Pancreas (tissue), 10 donors: Measurements from ENCODE around the gene U2SURP. TPM values are rescaled to one million over a fixed set of nuclear protein-coding genes. Genes with fewer than 3 reads are reported as not detected.

Experiments used
- ATAC-seq, 4 donors: fragments of 200-7000 bp; cut with Tn5 transposase; one replicate each; pipeline versions ENCODE4 v1.8.0 to v1.9.1; 2020; ENCODE audit warnings: mild to moderate bottlenecking in 4 of 4, moderate library complexity in 4 of 4
- DNase-seq, 6 donors: peaks; one replicate each; pipeline ENCODE4 v3.0.0-alpha.2; 2020
- FAIRE-seq: peaks from 2 replicates; lab custom pipeline; 2012; peaks lifted over from hg19 to GRCh38; lab: Jason Lieb, UNC
- H3K27ac ChIP-seq, 4 donors: fragments of 200-600 bp; sonication (generic); 1 replicate in 3 of 4; 2 replicates in 1 of 4; pipeline versions ENCODE4 v1.5.0 to v1.8.0; 2020
- H3K27me3 ChIP-seq, 4 donors: fragments of 200-600 bp; one replicate each; pipeline ENCODE4 v1.8.0; 2021
- H3K36me3 ChIP-seq, 3 donors: fragments of 200-600 bp; sonication (generic) in 1 of 3; one replicate each; pipeline versions ENCODE4 v1.5.0 to v1.8.0; 2020 to 2021
- H3K4me1 ChIP-seq, 3 donors: fragments of 200-600 bp; one replicate each; pipeline ENCODE4 v1.8.0; 2021
- H3K4me3 ChIP-seq, 4 donors: fragments of 200-600 bp; sonication (generic) in 2 of 4; one replicate each; pipeline versions ENCODE4 v1.5.0 to v1.8.0; 2020 to 2021
- H3K9me3 ChIP-seq, 4 donors: fragments of 200-600 bp; one replicate each; pipeline ENCODE4 v1.8.0; 2021
- WGBS, 2 donors: extraction: QIAGEN DNeasy Blood & Tissue Kit; methylation state at CpG; one replicate each; pipeline ENCODE4 v1.1.7; 2013; 5-methylcytosine and 5-hydroxymethylcytosine counted together
- intact Hi-C, 3 donors: fragments of 100-400 bp; cut with DNase I; formaldehyde crosslinking; loops; one replicate each; pipeline versions ENCODE4 v1.11.1 to v1.14.2; 2022
- polyA plus RNA-seq, 2 donors: library from polyadenylated mRNA; stranded (reverse); fragments of 200-250 nt; gene quantifications; one replicate each; pipeline ENCODE4 v1.2.3, GENCODE V29; 2013
- total RNA-seq, 6 donors: library from RNA; stranded (reverse); fragmentation: NEBNext Ultra II Directional in 4 of 6; extraction: Animal tissue kit (Norgen Biotek cat#: 25700) in 4 of 6; gene quantifications; one replicate each; pipeline versions ENCODE4 v1.2.1 to v1.2.4, GENCODE V29; 2021 to 2023
- TF ChIP-seq, protein P1 (sequence below), 4 donors: fragments of 200-600 bp; sonication (generic) in 3 of 4; IDR thresholded peaks; one replicate each; pipeline versions ENCODE4 v1.5.0 to v1.8.0; 2021; ENCODE audit warnings: antibody characterized with exemption in 4 of 4
- donor health status: healthy with polysubstance abuse.
- donor health status: DM: no; HTN: no; CAD: no; lungs with moderate emphysema.
- donor health status: DM: no; HTN: no; CAD: no.
- donor health status: control.
- donor health status: control.
- donor health status: Bipolar disorder and iron deficiency.
- donor health status: DM: yes; HTN: yes; CAD: no.
- donor health status: DM: no; HTN: no; CAD: no.
- donor health status: DM: no; HTN: no; CAD: no.
- donor health status: DM: yes; HTN: yes; CAD: no.

Gene U2SURP
- total and polyA plus RNA-seq, 8 donors: 19.9 to 48.2 (median 35.1) TPM

DNA sequence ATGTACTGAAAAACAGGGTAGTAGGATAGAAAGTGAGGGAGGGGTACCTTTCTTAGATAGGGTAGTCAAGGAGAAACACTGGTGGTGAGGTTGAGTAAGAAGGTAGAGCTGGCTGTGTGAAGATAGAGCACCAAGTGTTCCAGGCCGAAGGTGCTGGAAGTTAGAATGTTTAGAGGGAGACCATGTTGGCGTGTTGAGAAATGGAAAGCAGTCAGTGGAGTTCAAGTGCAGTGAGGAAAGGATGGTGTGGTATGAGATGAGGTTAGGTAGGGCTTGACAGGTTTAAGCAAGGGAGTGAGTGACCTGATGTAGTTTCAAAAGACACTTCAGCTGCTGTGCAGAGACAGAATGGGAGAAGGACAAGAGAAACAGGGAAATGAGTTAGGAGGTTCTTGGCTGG is 64.0 kb downstream of the U2SURP start:
- Histone ChIP-seq H3K9me3 (no peaks in the 10 kb centered on the region), H3K36me3 (no peaks in the 10 kb centered on the region), H3K27me3 (no peaks in the 10 kb centered on the region), H3K4me3 (no peak overlapping the region), H3K27ac (no peak overlapping the region), H3K4me1 (no peaks in the 10 kb centered on the region)
- ATAC-seq: no peak
- 87 to 100% methylated on average over 2 of the region's 2 CpGs for WGBS, 2 donors
- TF ChIP-seq, protein P1, sequence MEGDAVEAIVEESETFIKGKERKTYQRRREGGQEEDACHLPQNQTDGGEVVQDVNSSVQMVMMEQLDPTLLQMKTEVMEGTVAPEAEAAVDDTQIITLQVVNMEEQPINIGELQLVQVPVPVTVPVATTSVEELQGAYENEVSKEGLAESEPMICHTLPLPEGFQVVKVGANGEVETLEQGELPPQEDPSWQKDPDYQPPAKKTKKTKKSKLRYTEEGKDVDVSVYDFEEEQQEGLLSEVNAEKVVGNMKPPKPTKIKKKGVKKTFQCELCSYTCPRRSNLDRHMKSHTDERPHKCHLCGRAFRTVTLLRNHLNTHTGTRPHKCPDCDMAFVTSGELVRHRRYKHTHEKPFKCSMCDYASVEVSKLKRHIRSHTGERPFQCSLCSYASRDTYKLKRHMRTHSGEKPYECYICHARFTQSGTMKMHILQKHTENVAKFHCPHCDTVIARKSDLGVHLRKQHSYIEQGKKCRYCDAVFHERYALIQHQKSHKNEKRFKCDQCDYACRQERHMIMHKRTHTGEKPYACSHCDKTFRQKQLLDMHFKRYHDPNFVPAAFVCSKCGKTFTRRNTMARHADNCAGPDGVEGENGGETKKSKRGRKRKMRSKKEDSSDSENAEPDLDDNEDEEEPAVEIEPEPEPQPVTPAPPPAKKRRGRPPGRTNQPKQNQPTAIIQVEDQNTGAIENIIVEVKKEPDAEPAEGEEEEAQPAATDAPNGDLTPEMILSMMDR (IDR thresholded peaks at IDR 0.05): no peak
- DNase-seq: no peak
- intact Hi-C loops: no loop called here
- FAIRE-seq: no peak

DNA sequence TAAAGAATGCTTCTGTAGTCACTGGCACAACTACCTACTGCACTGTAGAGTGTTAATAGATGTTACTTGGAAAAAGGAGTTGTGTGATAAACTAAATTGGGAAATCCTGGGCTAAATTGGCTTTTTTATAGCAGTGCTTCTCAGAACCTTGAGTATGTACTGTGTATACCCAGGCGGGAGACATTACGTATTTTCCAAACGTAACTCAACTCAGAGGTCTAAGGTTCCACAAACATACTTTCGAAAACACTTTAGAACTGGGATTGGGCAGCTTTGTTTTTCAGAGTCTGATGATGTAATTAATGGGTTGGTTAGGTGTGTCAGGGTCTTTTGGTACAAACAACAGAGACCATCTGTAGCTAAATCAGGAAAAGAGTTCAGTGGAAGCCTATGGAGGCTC is 64.7 kb downstream of the U2SURP start:
- H3K4me1 ChIP-seq: no peaks in the 10 kb centered on the region
- intact Hi-C loops: no loop called here
- no peak overlapping the region for H3K27ac ChIP-seq
- no peaks in the 10 kb centered on the region for H3K9me3 ChIP-seq
- no peak for ATAC-seq
- DNase-seq: no peak
- no peak overlapping the region for H3K4me3 ChIP-seq
- TF ChIP-seq, protein P1 (IDR thresholded peaks at IDR 0.05): no peak
- H3K27me3 ChIP-seq: no peaks in the 10 kb centered on the region
- no peak for FAIRE-seq
- H3K36me3 ChIP-seq: no peaks in the 10 kb centered on the region
- 81 to 83% methylated on average over 4 of the region's 4 CpGs for WGBS, 2 donors

GRCh38 chr3:143067201-143067600 is 65.8 kb downstream of the U2SURP start:
- Histone ChIP-seq H3K36me3 (no peaks in the 10 kb centered on the region), H3K4me1 (no peaks in the 10 kb centered on the region), H3K27me3 (no peaks in the 10 kb centered on the region), H3K4me3 (no peak overlapping the region), H3K9me3 (no peaks in the 10 kb centered on the region), H3K27ac (no peak overlapping the region)
- FAIRE-seq (no peak), ATAC-seq (no peak), DNase-seq (no peak)
- intact Hi-C loops: no loop called here
- TF ChIP-seq, protein P1 (IDR thresholded peaks at IDR 0.05): no peak
- WGBS, 2 donors: 80 to 84% methylated on average over 3 of the region's 3 CpGs

GRCh38 chr3:143068059-143068458 is 66.7 kb downstream of the U2SURP start:
- ATAC-seq (no peak), FAIRE-seq (no peak), DNase-seq (no peak)
- no peaks in the 10 kb centered on the region for H3K27me3 ChIP-seq
- TF ChIP-seq, protein P1 (IDR thresholded peaks at IDR 0.05): no peak
- 59 to 76% methylated on average over 5 of the region's 5 CpGs for WGBS, 2 donors
- no peak overlapping the region for H3K4me3 ChIP-seq
- H3K27ac ChIP-seq: no peak overlapping the region
- H3K36me3 ChIP-seq: no peaks in the 10 kb centered on the region
- H3K4me1 ChIP-seq: no peaks in the 10 kb centered on the region
- intact Hi-C loops: no loop called here
- no peaks in the 10 kb centered on the region for H3K9me3 ChIP-seq

DNA sequence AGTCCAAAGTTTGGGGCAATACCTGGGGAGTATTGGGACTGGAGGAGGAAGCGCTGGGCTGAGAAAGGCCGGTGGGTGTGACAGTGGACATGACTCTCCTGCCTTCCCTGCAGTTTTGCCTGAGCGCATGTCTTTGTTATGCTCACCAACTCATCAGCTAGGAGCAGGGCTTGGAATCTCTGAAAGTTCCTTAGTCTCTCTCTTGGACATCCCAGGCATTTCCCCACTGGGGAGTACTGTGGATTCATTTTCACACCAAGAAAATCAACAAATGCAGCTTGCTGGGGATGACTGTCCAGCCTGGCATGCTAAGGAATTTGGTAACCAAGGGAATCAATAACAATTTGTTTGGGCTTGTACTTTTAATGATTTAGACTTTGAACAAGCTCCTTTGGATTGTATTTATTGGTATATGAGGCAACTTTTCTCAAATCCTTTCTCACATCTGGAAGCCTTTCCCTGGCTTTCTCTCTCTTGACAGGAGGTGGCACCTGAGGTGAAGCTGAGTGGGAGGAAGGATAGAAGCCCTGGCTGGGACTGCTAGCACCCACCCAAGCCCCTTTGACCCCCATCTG is 69.7 kb downstream of the U2SURP start:
- intact Hi-C loops: no loop called here
- ATAC-seq (no peak), DNase-seq (no peak), FAIRE-seq (no peak)
- H3K9me3 ChIP-seq: no peaks in the 10 kb centered on the region
- H3K4me3 ChIP-seq: no peak overlapping the region
- H3K4me1 ChIP-seq: no peaks in the 10 kb centered on the region
- TF ChIP-seq, protein P1 (IDR thresholded peaks at IDR 0.05): no peak
- H3K27me3 ChIP-seq: no peaks in the 10 kb centered on the region
- WGBS, 2 donors: 63 to 79% methylated on average over 3 of the region's 3 CpGs
- no peaks in the 10 kb centered on the region for H3K36me3 ChIP-seq
- no peak overlapping the region for H3K27ac ChIP-seq
